Right lobe of liver (tissue), 6 donors: ENCODE results near the gene MEIS2. TPM values are rescaled to one million over a fixed set of nuclear protein-coding genes. Genes with fewer than 3 reads are reported as not detected.

Source experiments
- ATAC-seq, 4 donors: fragments of 200-7000 bp; cut with Tn5 transposase; one replicate each; pipeline ENCODE4 v1.9.1; 2020; ENCODE audit warnings: mild to moderate bottlenecking in 4 of 4, moderate library complexity in 4 of 4
- DNase-seq, 3 donors: peaks; one replicate each; pipeline ENCODE4 v3.0.0-alpha.2; 2020
- H3K27ac ChIP-seq, 3 donors: fragments of 200-600 bp; one replicate each; pipeline ENCODE4 v1.8.0; 2022
- H3K27me3 ChIP-seq, 2 donors: fragments of 200-600 bp; one replicate each; pipeline ENCODE4 v1.8.0; 2022
- H3K36me3 ChIP-seq, 4 donors: fragments of 200-600 bp; sonication (generic) in 1 of 4; one replicate each; pipeline versions ENCODE4 v1.5.1 to v1.8.0; 2017 to 2022; ENCODE audit warnings: control low read depth in 1 of 4
- H3K4me1 ChIP-seq, 4 donors: fragments of 200-600 bp; sonication (generic) in 1 of 4; one replicate each; pipeline versions ENCODE4 v1.5.1 to v1.8.0; 2017 to 2022; ENCODE audit warnings: control low read depth in 1 of 4
- H3K4me3 ChIP-seq, 3 donors: fragments of 200-600 bp; one replicate each; pipeline ENCODE4 v1.8.0; 2022
- H3K9me3 ChIP-seq, 4 donors: fragments of 200-600 bp; sonication (generic) in 1 of 4; one replicate each; pipeline versions ENCODE4 v1.5.1 to v1.8.0; 2017 to 2022; ENCODE audit warnings: control low read depth in 1 of 4
- CTCF ChIP-seq, 4 donors: fragments of 200-600 bp in 3 of 4; fragments of 450-650 bp in 1 of 4; IDR thresholded peaks; one replicate each; pipeline versions ENCODE4 v1.5.1 to v1.8.0; 2016 to 2022; ENCODE audit warnings: antibody characterized with exemption in 4 of 4, mild to moderate bottlenecking in 2 of 4
- POLR2A ChIP-seq: fragments of 450-650 bp; IDR thresholded peaks from one replicate; pipeline ENCODE4 v1.6.1; 2017; ENCODE audit warnings: antibody characterized with exemption, mild to moderate bottlenecking
- WGBS: methylation state at CpG from one replicate; pipeline ENCODE4 v1.1.6; 2018; ENCODE audit warnings: low coverage, low lambda C conversion rate; ENCODE audit not compliant: insufficient coverage; ENCODE audit errors: missing lambda C conversion rate; 5-methylcytosine and 5-hydroxymethylcytosine counted together
- intact Hi-C, 2 donors: fragments of 100-400 bp; cut with DNase I; formaldehyde crosslinking; loops; one replicate each; pipeline versions ENCODE4 v1.11.2 to v1.14.1; 2022
- total RNA-seq, 6 experiments: library from RNA; depleted of rRNA in 2 of 6; stranded (reverse); fragments of >200 nt in 2 of 6; fragmentation: NEBNext Ultra II Directional in 3 of 6; extraction: Animal tissue kit (Norgen Biotek cat#: 25700) in 3 of 6; gene quantifications; one replicate each; pipeline versions ENCODE4 v1.1.0 to v1.2.4, GENCODE V29; 2016 to 2023
- donor health status: DM: no; HTN: yes; CAD: no.
- donor health status: DM: no; HTN: no; CAD: no.
- donor health status: DM: no; HTN: no; CAD: no.
- donor health status: DM: no; HTN: yes; CAD: no.
- donor health status: DM: no; HTN: yes; CAD: no.

Gene MEIS2
- total RNA-seq, 6 experiments from 2014 or later = 6.1 to 18.0 (median 7.9) TPM

GRCh38 chr15:36950371-36950770 is 150.0 kb downstream of the MEIS2 start:
- Histone ChIP-seq H3K27ac (no peak overlapping the region), H3K36me3 (no peaks in the 10 kb centered on the region), H3K27me3 (no peaks in the 10 kb centered on the region), H3K4me3 (no peak overlapping the region), H3K4me1 (no peaks in the 10 kb centered on the region), H3K9me3 (no peaks in the 10 kb centered on the region)
- no peak for DNase-seq
- no peak for ATAC-seq
- TF ChIP-seq POLR2A = no peak
- no peak for TF ChIP-seq CTCF (IDR thresholded peaks at IDR 0.05)
- 86% methylated on average over 4 of the region's 4 CpGs for WGBS
- intact Hi-C loops = no loop called here

GRCh38 chr15:36948982-36949381 is 151.4 kb downstream of the MEIS2 start:
- Histone ChIP-seq H3K27me3 (no peaks in the 10 kb centered on the region), H3K4me3 (no peak overlapping the region), H3K27ac (no peak overlapping the region), H3K9me3 (no peaks in the 10 kb centered on the region), H3K4me1 (no peaks in the 10 kb centered on the region), H3K36me3 (no peaks in the 10 kb centered on the region)
- DNase-seq (no peak), ATAC-seq (no peak)
- WGBS = 71% methylated on average over 3 of the region's 3 CpGs
- intact Hi-C loops = no loop called here
- no peak for TF ChIP-seq POLR2A
- TF ChIP-seq CTCF (IDR thresholded peaks at IDR 0.05) = no peak

- H3K4me1 ChIP-seq = no peaks in the 10 kb centered on the region
- H3K9me3 ChIP-seq = no peaks in the 10 kb centered on the region
- ATAC-seq = no peak
- no peaks in the 10 kb centered on the region for H3K36me3 ChIP-seq
- intact Hi-C loops = no loop called here
- H3K4me3 ChIP-seq = no peak overlapping the region
- H3K27ac ChIP-seq = no peak overlapping the region
- TF ChIP-seq CTCF (IDR thresholded peaks at IDR 0.05) (no peak), POLR2A (no peak)
- H3K27me3 ChIP-seq = no peaks in the 10 kb centered on the region
- WGBS = 80% methylated on average over 4 of the region's 4 CpGs
- DNase-seq = no peak
Measured at GRCh38 chr15:36947035-36947719, 153.2 kb downstream of the MEIS2 start.

GRCh38 chr15:36944442-36944841 is 155.9 kb downstream of the MEIS2 start:
- intact Hi-C loops = no loop called here
- 83% methylated on average over 6 of the region's 6 CpGs for WGBS
- Histone ChIP-seq H3K4me1 (peaks cover 0 to 9% (median 4%) of the 10 kb centered on the region in 4 donors), H3K9me3 (no peaks in the 10 kb centered on the region), H3K27ac (no peak overlapping the region), H3K36me3 (no peaks in the 10 kb centered on the region), H3K27me3 (no peaks in the 10 kb centered on the region), H3K4me3 (no peak overlapping the region)
- DNase-seq (no peak), ATAC-seq (no peak)
- TF ChIP-seq CTCF (IDR thresholded peaks at IDR 0.05) (no peak), POLR2A (no peak)
